GM19438 (cell line): Measurements from ENCODE around the gene TUBB4A.

Experiments used
- ATAC-seq: cut with Tn5 transposase; IDR thresholded peaks from one replicate; pipeline ENCODE4 v1.9.1; 2021; ENCODE audit warnings: low read depth; ENCODE audit not compliant: unreplicated experiment

TUBB4A gene

DNA sequence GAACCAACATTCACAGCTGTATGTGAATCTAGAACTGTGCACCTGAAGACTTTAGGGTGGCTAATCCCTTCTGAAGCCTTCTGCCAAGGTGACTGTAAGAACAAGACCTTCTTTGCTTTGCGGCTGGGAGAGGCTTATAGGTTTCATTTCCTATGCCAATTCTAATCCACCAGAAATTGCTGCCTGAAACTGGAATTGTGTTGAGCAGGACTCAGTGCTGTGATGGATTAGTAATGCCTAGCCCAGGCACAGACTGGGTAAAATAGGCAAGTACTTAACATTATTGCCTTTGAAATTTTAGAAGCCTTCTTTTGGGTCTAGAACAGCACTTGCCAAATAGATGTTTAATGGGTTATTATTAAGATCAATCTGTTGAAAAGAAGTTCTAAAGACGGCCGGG, 54.1 kb downstream of the TUBB4A start:
- ATAC-seq: no peak

DNA sequence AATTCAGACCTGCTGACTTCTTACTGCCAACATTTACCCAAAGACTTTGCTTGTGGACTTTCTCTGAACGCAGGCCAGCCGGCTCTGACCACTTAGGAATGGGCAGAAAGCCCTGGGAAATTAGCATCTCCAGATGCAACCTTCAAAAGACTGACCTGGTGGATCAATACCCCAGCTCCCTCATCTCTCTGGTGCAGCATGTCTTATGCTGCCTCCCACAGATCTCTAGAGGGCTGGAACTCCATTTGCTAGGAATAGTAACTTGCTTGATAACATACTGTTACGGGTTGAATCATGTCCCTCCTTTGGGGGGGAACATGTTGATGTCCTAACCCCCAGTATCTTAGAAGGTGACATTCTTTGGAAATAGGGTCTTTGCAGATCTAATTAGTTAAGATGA, 55.7 kb downstream of the TUBB4A start:
- ATAC-seq: no peak
